Ishikawa (cell line): ENCODE results near the gene RELL1.

Source experiments
- CEBPB ChIP-seq: IDR thresholded peaks from 2 replicates; pipeline ENCODE4 v1.6.1; 2012
- CREB1 ChIP-seq: IDR thresholded peaks from 2 replicates; pipeline ENCODE4 v1.6.1; 2012; ENCODE audit warnings: low read depth
- EGR1 ChIP-seq: IDR thresholded peaks from 2 replicates; pipeline ENCODE4 v1.6.1; 2012
- EP300 ChIP-seq: IDR thresholded peaks from 2 replicates; pipeline ENCODE4 v1.6.1; 2012; ENCODE audit warnings: borderline replicate concordance
- FOXM1 ChIP-seq: IDR thresholded peaks from 2 replicates; pipeline ENCODE4 v1.6.1; 2012; ENCODE audit warnings: low read depth, borderline replicate concordance
- MAX ChIP-seq: IDR thresholded peaks from 2 replicates; pipeline ENCODE4 v1.6.1; 2012
- NFIC ChIP-seq: IDR thresholded peaks from 2 replicates; pipeline ENCODE4 v1.6.1; 2012
- RAD21 ChIP-seq: IDR thresholded peaks from 2 replicates; pipeline ENCODE4 v1.6.1; 2012; ENCODE audit warnings: low read depth
- REST ChIP-seq: IDR thresholded peaks from 2 replicates; pipeline ENCODE4 v1.6.1; 2012; ENCODE audit warnings: low read depth, mild to moderate bottlenecking
- TAF1 ChIP-seq: IDR thresholded peaks from 2 replicates; pipeline ENCODE4 v1.6.1; 2012; ENCODE audit warnings: low read depth, mild to moderate bottlenecking
- TCF12 ChIP-seq: IDR thresholded peaks from 2 replicates; pipeline ENCODE4 v1.6.1; 2012; ENCODE audit warnings: low read depth
- TEAD4 ChIP-seq: IDR thresholded peaks from 2 replicates; pipeline ENCODE4 v1.6.1; 2012
- USF1 ChIP-seq: IDR thresholded peaks from 2 replicates; pipeline ENCODE4 v1.6.1; 2012
- YY1 ChIP-seq: IDR thresholded peaks from 2 replicates; pipeline ENCODE4 v1.6.1; 2012; ENCODE audit warnings: low read depth
- ZBTB7A ChIP-seq: IDR thresholded peaks from 2 replicates; pipeline ENCODE4 v1.6.1; 2012; ENCODE audit warnings: low read depth

Gene RELL1

GRCh38 chr4:37689353-37690095 lies 3.3 kb upstream of the RELL1 start:
- no peak for TF ChIP-seq RAD21
- no peak for TF ChIP-seq ZBTB7A
- TF ChIP-seq CREB1: no peak
- TF ChIP-seq EP300: no peak
- TF ChIP-seq USF1: no peak
- TF ChIP-seq EGR1: no peak
- TF ChIP-seq REST: no peak
- TF ChIP-seq CEBPB: no peak
- TF ChIP-seq TCF12: no peak
- no peak for TF ChIP-seq MAX
- TF ChIP-seq TAF1: no peak
- TF ChIP-seq YY1: no peak
- TF ChIP-seq FOXM1: no peak
- TF ChIP-seq NFIC: no peak
- TF ChIP-seq TEAD4: no peak

GRCh38 chr4:37687681-37688080 lies 1.5 kb upstream of the RELL1 start:
- TF ChIP-seq RAD21 (no peak), ZBTB7A (no peak), TAF1 (no peak), NFIC (no peak), TEAD4 (no peak), REST (no peak), USF1 (no peak), YY1 (no peak), MAX (no peak), FOXM1 (no peak), EGR1 (no peak), TCF12 (no peak), CREB1 (no peak), CEBPB (no peak), EP300 (no peak)

GRCh38 chr4:37687194-37687562 lies 1.0 kb upstream of the RELL1 start:
- TF ChIP-seq REST (no peak), TCF12 (no peak), YY1 (no peak), EP300 (no peak)

GRCh38 chr4:37685823-37686372 lies 278 bp downstream of the RELL1 start:
- TF ChIP-seq TAF1 (peak; percentile 77; the same call in 1 of the 2 replicates), ZBTB7A (no peak)
